ENCODE results near the gene GDAP2.
"Not testable (repeated sequence)": the region's sequence is repeated elsewhere in the genome, so short reads cannot be mapped to it uniquely, and the experiment has no call there.

Gene GDAP2
- 28.7 to 36.4 reads per million in 2 donors for total RNA-seq

GRCh38 chr1:117929343-117930172, at the start of gene GDAP2, which contains the start of gene WDR3:
GDAP2 (minus strand) TSS chr1:117929621; CDS start chr1:117920357, 9,264 bp downstream.
WDR3 (plus strand) TSS chr1:117929739; CDS start chr1:117933320, 3,581 bp downstream.
- DNase-seq: peak; percentile 88 to 98 (median 95)

- no peak for DNase-seq
These were observed 47.0 kb upstream of the GDAP2 start for GRCh38 chr1:117976381-117976780.

DNA sequence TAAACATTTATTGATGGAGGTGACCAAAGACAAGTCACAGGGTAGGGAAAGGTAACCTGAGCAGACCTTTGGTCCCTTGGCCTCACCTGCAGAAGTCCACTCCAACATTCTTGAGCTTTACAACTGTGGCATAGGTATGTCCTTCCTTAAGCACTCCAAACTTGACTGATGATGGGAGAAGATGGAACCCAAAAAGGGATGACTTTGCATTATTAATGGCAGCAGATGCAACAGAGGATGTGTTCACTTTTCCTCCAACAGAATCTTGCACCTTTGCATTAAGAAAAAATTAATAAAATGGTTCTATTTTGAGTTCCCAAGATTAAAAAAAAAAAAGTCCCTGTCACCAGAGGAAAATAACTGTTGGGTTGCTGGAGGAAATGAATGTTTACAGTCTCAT, 42.4 kb upstream of the GDAP2 start:
- DNase-seq: no peak

GRCh38 chr1:117970252-117970651, 40.8 kb upstream of the GDAP2 start:
- DNase-seq: no peak

DNA sequence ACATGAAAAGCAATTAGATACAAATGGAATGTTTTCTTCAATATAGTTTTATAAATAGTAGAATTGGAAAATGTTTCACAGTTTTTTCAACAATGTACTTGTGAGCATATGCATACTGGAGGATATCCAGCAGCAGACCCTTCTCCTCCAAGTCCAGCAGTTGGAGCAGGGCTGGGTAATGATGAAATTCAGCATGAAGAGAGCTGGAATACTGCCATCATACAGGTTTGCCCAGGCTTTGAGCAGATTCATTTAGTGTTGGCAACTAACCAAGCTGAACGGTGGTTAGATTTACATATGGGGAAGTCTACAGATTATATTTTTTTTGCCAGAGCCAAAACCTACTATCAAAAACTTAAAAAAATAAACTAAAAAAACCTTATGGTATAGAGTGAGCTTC, 38.5 kb upstream of the GDAP2 start:
- no peak for DNase-seq

GRCh38 chr1:117967477-117967876, 38.1 kb upstream of the GDAP2 start:
- no peak for DNase-seq

GRCh38 chr1:117964290-117965038, 35.0 kb upstream of the GDAP2 start:
- no peak for DNase-seq

- DNase-seq: no peak
These were observed 29.9 kb upstream of the GDAP2 start for GRCh38 chr1:117959364-117959763.

- DNase-seq: no peak
These were observed 23.0 kb upstream of the GDAP2 start for GRCh38 chr1:117952386-117952785.

- DNase-seq: no peak
These were observed 12.9 kb upstream of the GDAP2 start for GRCh38 chr1:117942293-117942692.

DNA sequence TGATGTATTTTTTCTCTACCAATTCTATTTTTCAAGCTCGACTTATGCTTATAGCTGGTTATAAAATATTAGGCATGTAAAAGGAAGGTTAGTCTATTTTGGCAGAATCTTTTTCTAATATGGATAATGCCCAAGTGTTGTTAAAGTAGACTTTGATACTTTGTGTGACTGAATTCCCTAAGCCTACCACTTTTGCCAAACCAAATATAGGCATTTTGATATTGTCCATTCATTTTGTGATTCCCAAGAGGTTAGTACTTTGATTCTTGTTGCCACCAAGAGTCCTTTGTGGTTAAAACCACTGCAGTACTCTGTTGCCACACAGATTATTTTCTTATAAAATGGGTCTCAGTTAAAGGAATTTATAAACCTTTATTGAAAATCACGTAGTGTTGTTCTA, 4.3 kb upstream of the GDAP2 start:
- DNase-seq: no peak

DNA sequence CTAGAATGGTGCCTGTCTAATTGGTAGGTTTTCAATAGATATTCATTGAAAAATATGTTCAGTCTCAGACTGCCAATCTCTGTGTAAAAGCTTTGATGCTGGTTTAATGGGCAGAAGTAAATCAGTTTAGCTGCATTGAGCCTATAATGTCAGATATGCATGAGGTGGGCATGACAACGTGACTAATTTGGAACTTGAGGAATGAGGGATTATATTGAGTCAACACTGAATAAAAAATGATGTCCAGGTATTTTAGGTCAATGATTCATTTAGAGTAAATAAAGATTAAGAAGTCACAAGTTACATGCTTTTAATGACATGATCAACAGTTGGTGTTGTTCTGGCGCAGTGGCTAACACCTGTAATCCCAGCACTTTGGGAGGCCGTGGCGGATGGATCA, 3.2 kb upstream of the GDAP2 start:
- DNase-seq: no peak

DNA sequence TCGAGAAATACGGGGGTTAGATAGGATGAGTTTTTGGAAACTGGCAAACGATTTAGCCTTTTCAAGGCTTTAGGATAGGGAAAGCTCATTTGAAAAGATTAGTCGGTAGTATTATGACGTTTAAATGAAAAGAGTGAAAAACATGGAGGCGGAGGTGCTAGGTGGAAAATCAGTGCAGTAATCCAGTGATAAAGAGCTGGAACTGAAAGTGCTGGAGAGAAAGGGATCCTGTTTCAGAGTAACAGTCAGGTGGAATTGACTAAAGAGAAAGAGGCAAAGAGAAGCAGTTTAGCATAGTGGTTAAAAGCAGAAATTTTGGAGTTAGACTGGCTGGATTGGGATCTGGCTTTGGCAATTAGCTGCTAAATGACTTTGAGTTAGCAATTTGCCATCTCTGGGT, 1.1 kb upstream of the GDAP2 start:
- peak in 1 of 5 experiments; percentile 5 for DNase-seq

- DNase-seq: peak in 1 of 5 experiments; percentile 29
These were observed 689 bp upstream of the GDAP2 start for GRCh38 chr1:117930173-117930447.

DNA sequence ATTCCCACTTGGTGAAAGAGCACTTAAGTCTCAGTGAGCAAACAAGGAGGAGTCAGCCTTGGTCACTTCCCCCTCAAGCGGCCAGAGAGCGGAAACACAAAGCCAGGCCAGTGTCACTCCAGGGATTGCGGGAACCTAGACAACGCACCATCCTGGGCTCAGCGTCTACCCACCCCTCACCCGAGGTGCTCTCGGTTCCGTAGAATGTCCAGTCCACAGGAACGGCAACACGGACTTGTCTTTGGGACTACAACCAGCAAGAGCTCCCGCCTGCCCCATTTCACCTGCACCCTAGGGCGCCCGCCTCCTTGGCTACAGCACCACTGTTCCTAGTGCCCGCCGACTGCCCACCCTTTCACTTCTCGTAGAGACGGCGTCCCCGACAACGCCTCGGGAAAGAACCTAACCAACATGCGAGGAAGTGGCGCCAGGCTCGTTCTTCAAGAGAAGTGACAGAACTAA, 509 bp downstream of the GDAP2 start:
- peak in 4 of 5 experiments; percentile 7 to 55 (median 30) for DNase-seq

- DNase-seq: no peak
These were observed 3.4 kb downstream of the GDAP2 start for GRCh38 chr1:117925981-117926380.

DNA sequence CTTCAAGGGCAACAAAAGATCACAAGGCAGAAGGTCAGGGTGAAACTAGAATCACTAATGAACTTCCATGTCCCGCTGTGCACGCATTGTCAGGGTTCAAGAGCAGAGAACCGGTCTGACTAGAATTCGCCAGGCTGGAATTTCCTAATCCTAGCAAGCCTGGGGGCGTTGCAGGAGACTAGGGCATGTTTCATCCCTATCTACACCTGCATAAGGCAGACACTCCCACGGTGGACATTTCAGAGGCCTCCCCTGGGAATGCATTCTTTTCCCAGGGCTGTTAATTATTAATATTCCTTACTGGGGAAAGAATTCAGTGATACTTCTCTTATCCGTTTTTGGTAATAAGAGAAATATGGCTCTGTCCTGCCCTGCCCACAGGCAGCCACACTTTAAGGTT, 6.7 kb downstream of the GDAP2 start:
- DNase-seq: not testable (repeated sequence)

DNA sequence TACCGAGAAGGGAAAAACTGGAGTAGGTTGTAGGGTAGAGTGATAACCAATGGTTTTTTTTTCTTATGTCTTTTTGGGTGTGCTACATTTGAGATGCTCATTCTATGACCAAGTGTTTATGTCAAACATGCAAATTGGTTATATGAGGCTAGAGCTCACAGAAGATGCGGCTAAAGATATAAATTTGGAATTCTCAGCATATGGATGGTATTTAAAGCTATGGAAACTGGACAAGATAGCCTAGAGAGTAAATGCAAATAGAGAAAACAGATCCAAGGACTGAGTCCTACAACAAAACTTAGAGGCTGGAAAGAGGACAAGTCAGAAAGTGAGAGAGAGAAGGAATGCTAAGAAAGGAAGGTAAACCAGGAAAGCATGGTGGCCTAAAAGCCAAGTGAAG, 7.4 kb downstream of the GDAP2 start:
- no peak for DNase-seq

DNA sequence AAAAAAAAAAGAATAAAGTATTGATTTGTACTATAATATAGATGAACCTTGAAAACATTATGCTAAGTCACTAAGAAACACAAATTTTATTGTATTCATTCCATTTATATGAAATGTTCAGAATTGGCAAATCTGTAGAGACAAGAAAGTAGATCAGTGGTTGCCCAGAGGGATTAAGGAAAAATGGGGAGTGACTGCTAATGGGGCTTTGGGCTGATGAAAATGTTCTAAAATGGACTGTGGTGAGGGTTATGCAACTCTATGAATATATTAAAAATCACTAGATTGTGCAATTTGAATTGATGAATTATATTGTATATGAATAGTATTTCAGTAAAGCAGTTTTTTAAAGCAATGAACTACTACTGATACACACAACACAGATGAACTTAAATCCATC, 10.0 kb downstream of the GDAP2 start:
- DNase-seq: no peak

GRCh38 chr1:117911051-117911450, 18.4 kb downstream of the GDAP2 start:
- no peak for DNase-seq

DNA sequence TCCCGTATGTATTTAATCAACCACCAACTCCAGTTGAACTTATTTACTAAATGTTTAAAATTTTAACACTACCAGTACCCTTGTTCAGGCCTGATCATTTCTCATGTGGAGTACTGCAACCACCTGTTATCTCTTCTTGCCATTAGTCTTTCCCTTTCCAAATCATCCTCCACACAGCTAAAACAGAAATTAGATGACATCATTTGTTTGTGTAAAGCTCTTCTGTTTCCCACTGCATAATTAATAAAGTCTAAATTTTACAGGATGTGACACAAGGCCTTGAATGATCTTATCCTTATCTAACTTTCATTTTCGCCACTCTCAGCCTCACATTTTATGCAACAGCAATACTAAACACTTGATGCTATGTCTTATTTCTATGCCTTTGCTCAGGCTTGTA, 24.4 kb downstream of the GDAP2 start:
- DNase-seq: peak in 1 of 5 experiments; percentile 19

GRCh38 chr1:117904485-117904884, 24.9 kb downstream of the GDAP2 start:
- DNase-seq: no peak

GRCh38 chr1:117902944-117903343, 26.5 kb downstream of the GDAP2 start:
- DNase-seq: no peak

- no peak for DNase-seq
These were observed 29.6 kb downstream of the GDAP2 start for GRCh38 chr1:117899801-117900200.

Data from T-helper 2 cell (primary cell).